Stimulated activated CD8-positive, alpha-beta memory T cell treated with anti-CD3 and anti-CD28 coated beads, Interleukin-7, amount 100 ng/mL, for 24 hours (primary cell): ENCODE data around the gene PSKH1.
"Not testable (repeated sequence)": the region's sequence is repeated elsewhere in the genome, so short reads cannot be mapped to it uniquely, and the experiment has no call there.

Experiments used
- DNase-seq: peaks from one replicate; pipeline ENCODE4 v3.0.0-alpha.2; 2020; ENCODE audit warnings: low read depth

PSKH1 gene

GRCh38 chr16:67926181-67926750 lies 33.2 kb downstream of the PSKH1 start:
- DNase-seq = no peak

- no peak for DNase-seq
Measured at GRCh38 chr16:67927131-67927941, 34.3 kb downstream of the PSKH1 start.

- no peak for DNase-seq
Measured at GRCh38 chr16:67928147-67928546, 35.1 kb downstream of the PSKH1 start.

GRCh38 chr16:67928561-67929364 lies 35.7 kb downstream of the PSKH1 start:
- peak; percentile 55 for DNase-seq

- DNase-seq = no peak
Measured at GRCh38 chr16:67930191-67930590, 37.1 kb downstream of the PSKH1 start.

- no peak for DNase-seq
Measured at GRCh38 chr16:67930678-67931211, 37.7 kb downstream of the PSKH1 start.

GRCh38 chr16:67931712-67932461 lies 38.8 kb downstream of the PSKH1 start, which contains the start of gene CTRL:
Gene CTRL (minus strand): TSS chr16:67931862. CDS start chr16:67931852, 10 bp downstream.
- DNase-seq = no peak

GRCh38 chr16:67932462-67932840 lies 39.4 kb downstream of the PSKH1 start:
- no peak for DNase-seq

- no peak for DNase-seq
Measured at GRCh38 chr16:67933805-67934204, 40.8 kb downstream of the PSKH1 start.

- DNase-seq = no peak
Measured at GRCh38 chr16:67934306-67935100, 41.4 kb downstream of the PSKH1 start.

GRCh38 chr16:67935101-67935401 lies 42.0 kb downstream of the PSKH1 start:
- no peak for DNase-seq

- peak; percentile 87 for DNase-seq
Measured at GRCh38 chr16:67935402-67936123, 42.5 kb downstream of the PSKH1 start.

GRCh38 chr16:67936124-67936879 lies 43.2 kb downstream of the PSKH1 start, which contains the start of gene PSMB10:
Gene PSMB10 (minus strand): TSS chr16:67936850. CDS start chr16:67936749, 101 bp downstream.
- DNase-seq = peak; percentile 25

- peak; percentile 38 for DNase-seq
Measured at GRCh38 chr16:67936880-67937605, 44.0 kb downstream of the PSKH1 start.

- DNase-seq = not testable (repeated sequence)
Measured at GRCh38 chr16:67937713-67938112, 44.7 kb downstream of the PSKH1 start.

GRCh38 chr16:67939507-67940445 lies 46.7 kb downstream of the PSKH1 start:
- DNase-seq = no peak

- no peak for DNase-seq
Measured at GRCh38 chr16:67940446-67941089, 47.5 kb downstream of the PSKH1 start.
